Measurements from ENCODE around the gene CTNS. TPM values are rescaled to one million over a fixed set of nuclear protein-coding genes. Genes with fewer than 3 reads are reported as not detected.

CTNS gene
- total RNA-seq, 1 experiment from 2014 or later: 20.4 TPM

GRCh38 chr17:3708366-3708765, 71.8 kb downstream of the CTNS start:
- no peak for ATAC-seq
- CTCF ChIA-PET: no interaction called here
- Histone ChIP-seq H3K4me1 (ENCODE audit: control insufficient read depth, insufficient read depth, low read length) (no peaks in the 10 kb centered on the region), H3K36me3 (ENCODE audit: control insufficient read depth, insufficient read depth, low read length) (no peaks in the 10 kb centered on the region), H3K27ac (ENCODE audit: low read length) (no peak overlapping the region), H3K4me3 (ENCODE audit: low read depth in 2 of 2, low read length in 2 of 2) (no peak overlapping the region), H3K27me3 (ENCODE audit: control insufficient read depth, insufficient read depth, low read length) (no peaks in the 10 kb centered on the region), H3K9me3 (ENCODE audit: control insufficient read depth, insufficient read depth, low read depth, low read length) (no peaks in the 10 kb centered on the region)
- intact Hi-C loops (cut with micrococcal nuclease; ENCODE audit: unreplicated experiment) (no loop called here), in situ Hi-C loops (cut with HindIII; ENCODE audit: low pct_unique_long_range_greater_than_20kb, low sequenced_read_pairs) (no loop called here)
- BruUV-seq (replicated peaks): no TSS peak
- TF ChIP-seq POLR2AphosphoS5 (IDR thresholded peaks at IDR 0.05; ENCODE audit: low read depth, low read length): no peak
- TF ChIP-seq REST (IDR thresholded peaks at IDR 0.05; ENCODE audit: insufficient read depth in 1 of 2, low read depth in 2 of 2, low read length in 1 of 2): no peak
- TF ChIP-seq, protein P1, sequence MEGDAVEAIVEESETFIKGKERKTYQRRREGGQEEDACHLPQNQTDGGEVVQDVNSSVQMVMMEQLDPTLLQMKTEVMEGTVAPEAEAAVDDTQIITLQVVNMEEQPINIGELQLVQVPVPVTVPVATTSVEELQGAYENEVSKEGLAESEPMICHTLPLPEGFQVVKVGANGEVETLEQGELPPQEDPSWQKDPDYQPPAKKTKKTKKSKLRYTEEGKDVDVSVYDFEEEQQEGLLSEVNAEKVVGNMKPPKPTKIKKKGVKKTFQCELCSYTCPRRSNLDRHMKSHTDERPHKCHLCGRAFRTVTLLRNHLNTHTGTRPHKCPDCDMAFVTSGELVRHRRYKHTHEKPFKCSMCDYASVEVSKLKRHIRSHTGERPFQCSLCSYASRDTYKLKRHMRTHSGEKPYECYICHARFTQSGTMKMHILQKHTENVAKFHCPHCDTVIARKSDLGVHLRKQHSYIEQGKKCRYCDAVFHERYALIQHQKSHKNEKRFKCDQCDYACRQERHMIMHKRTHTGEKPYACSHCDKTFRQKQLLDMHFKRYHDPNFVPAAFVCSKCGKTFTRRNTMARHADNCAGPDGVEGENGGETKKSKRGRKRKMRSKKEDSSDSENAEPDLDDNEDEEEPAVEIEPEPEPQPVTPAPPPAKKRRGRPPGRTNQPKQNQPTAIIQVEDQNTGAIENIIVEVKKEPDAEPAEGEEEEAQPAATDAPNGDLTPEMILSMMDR (IDR thresholded peaks at IDR 0.05): no peak
- TF ChIP-seq SIN3A (IDR thresholded peaks at IDR 0.05; ENCODE audit: borderline replicate concordance, insufficient read depth, low read depth, low read length): no peak
- no peak for TF ChIP-seq TCF7L2 (IDR thresholded peaks at IDR 0.05; ENCODE audit: low read depth, low read length)
- POLR2A ChIA-PET: no interaction called here
- no peak for DNase-seq (ENCODE audit: low read depth, low spot score)

DNA sequence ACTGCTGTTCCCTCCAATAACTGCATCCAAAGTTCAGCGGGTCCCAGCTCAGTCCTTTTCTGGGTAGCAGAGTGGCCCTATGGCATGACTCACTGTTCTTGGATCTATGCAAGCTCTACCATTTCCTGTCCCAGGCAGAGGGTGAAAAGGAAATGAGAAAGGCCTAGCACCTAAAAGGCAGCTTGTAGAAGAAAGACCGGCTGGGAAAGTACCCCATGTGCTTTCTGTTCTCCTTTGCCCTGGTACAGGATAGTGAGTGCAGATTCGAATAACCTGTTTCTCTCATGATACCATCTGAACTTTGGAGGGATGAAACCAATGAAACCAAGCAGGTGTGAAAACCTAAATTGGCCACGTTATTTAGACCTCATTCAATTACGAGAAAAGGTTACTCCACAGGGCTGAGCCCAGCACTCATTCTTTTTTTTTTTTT, 74.4 kb downstream of the CTNS start:
- H3K36me3 ChIP-seq (ENCODE audit: control insufficient read depth, insufficient read depth, low read length): peaks cover 2% of the 10 kb centered on the region; the same call in 1 of the 2 replicates
- TF ChIP-seq SIN3A (IDR thresholded peaks at IDR 0.05; ENCODE audit: borderline replicate concordance, insufficient read depth, low read depth, low read length): no peak
- TF ChIP-seq POLR2AphosphoS5 (IDR thresholded peaks at IDR 0.05; ENCODE audit: low read depth, low read length): no peak
- no peak for TF ChIP-seq TCF7L2 (IDR thresholded peaks at IDR 0.05; ENCODE audit: low read depth, low read length)
- TF ChIP-seq, protein P1 (IDR thresholded peaks at IDR 0.05): no peak
- TF ChIP-seq REST (IDR thresholded peaks at IDR 0.05; ENCODE audit: insufficient read depth in 1 of 2, low read depth in 2 of 2, low read length in 1 of 2): no peak
- ChIA-PET POLR2A (no interaction called here), CTCF (no interaction called here)
- no peak overlapping the region for H3K27ac ChIP-seq (ENCODE audit: low read length)
- no peaks in the 10 kb centered on the region for H3K9me3 ChIP-seq (ENCODE audit: control insufficient read depth, insufficient read depth, low read depth, low read length)
- intact Hi-C loops (cut with micrococcal nuclease; ENCODE audit: unreplicated experiment) (no loop called here), in situ Hi-C loops (cut with HindIII; ENCODE audit: low pct_unique_long_range_greater_than_20kb, low sequenced_read_pairs) (no loop called here)
- BruUV-seq (replicated peaks): no TSS peak
- ATAC-seq (no peak), DNase-seq (ENCODE audit: low read depth, low spot score) (no peak)
- H3K4me1 ChIP-seq (ENCODE audit: control insufficient read depth, insufficient read depth, low read length): no peaks in the 10 kb centered on the region
- no peaks in the 10 kb centered on the region for H3K27me3 ChIP-seq (ENCODE audit: control insufficient read depth, insufficient read depth, low read length)
- no peak overlapping the region for H3K4me3 ChIP-seq (ENCODE audit: low read depth in 2 of 2, low read length in 2 of 2)

Other genes starting within 250 kb of the CTNS start
- gene OR1E1, start 238.3 kb upstream of the CTNS start, total RNA-seq (2021; ENCODE audit: unreplicated experiment): not detected
- gene OR3A3, start 225.4 kb upstream of the CTNS start, total RNA-seq (2021; ENCODE audit: unreplicated experiment): not detected
- gene OR1E2, start 202.9 kb upstream of the CTNS start, total RNA-seq (2021; ENCODE audit: unreplicated experiment): not detected
- not detected for gene SPATA22, start 164.9 kb upstream of the CTNS start, total RNA-seq (2021; ENCODE audit: unreplicated experiment)
- gene ASPA, start 160.8 kb upstream of the CTNS start, total RNA-seq (2021; ENCODE audit: unreplicated experiment): not detected
- 0.31 TPM for gene TRPV3, start 78.9 kb upstream of the CTNS start, total RNA-seq (2021; ENCODE audit: unreplicated experiment)
- gene TRPV1, start 27.3 kb upstream of the CTNS start, total RNA-seq (2021; ENCODE audit: unreplicated experiment): 3.4 TPM
- gene SHPK, start 510 bp upstream of the CTNS start, total RNA-seq (2021; ENCODE audit: unreplicated experiment): 8.4 TPM
- gene TAX1BP3, start 31.8 kb downstream of the CTNS start, total RNA-seq (2021; ENCODE audit: unreplicated experiment): 122 TPM
- gene EMC6, start 32.1 kb downstream of the CTNS start, total RNA-seq (2021; ENCODE audit: unreplicated experiment): 65.9 TPM
- gene P2RX5, start 59.4 kb downstream of the CTNS start, total RNA-seq (2021; ENCODE audit: unreplicated experiment): 14.9 TPM
- gene HASPIN, start 87.1 kb downstream of the CTNS start, total RNA-seq (2021; ENCODE audit: unreplicated experiment): 10.6 TPM
- 20.9 TPM for gene ITGAE, start 164.4 kb downstream of the CTNS start, total RNA-seq (2021; ENCODE audit: unreplicated experiment)
- gene NCBP3, start 209.5 kb downstream of the CTNS start, total RNA-seq (2021; ENCODE audit: unreplicated experiment): 28.1 TPM

Data from Panc1 (cell line).